ENCODE results near the gene TREX2. TPM values are rescaled to one million over a fixed set of nuclear protein-coding genes. Genes with fewer than 3 reads are reported as not detected.

TREX2 gene
- total RNA-seq, 1 experiment from 2014 or later: 2.9 TPM

DNA sequence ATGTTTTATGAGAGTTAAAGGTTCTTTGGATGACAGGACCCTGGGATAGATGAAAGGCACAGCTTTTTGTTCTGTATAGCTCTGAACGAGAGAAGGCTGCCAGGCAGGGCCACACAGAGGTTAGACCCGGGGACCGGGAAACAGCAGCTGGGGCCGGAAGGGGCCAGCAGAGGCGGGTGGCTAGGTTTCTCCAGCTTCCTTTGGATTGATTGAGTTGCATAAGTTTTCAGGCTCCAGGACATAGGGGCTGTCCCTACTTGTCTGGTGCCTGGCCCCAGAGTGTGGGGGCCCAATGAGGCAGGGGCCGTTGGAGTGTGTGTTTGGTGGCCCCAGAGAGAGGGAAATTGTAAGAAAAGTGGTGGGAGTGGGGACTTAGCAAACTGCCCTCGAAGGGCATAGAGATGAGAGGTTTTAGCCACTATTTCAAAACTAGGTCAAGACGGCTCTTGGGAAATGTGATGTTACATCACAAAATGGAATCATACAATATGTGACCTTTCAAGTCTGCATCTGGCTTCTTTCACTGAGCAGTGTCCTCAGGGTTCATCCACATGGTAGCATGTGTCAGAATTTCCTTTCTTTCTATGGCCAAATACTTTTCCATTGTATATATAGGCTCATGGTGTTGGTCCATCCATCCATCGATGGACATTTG is 30.9 kb downstream of the TREX2 start:
- Histone ChIP-seq H3K79me2 (ENCODE audit: insufficient read depth, low read length) (no peaks in the 10 kb centered on the region), H3K4me3 (replicated peaks in 1 of 2; ENCODE audit: low read depth in 1 of 2, low read length in 2 of 2) (no peak overlapping the region), H4K20me1 (ENCODE audit: insufficient read depth) (no peaks in the 10 kb centered on the region), H3K9ac (ENCODE audit: low read length) (no peak overlapping the region), H2AFZ (ENCODE audit: low read depth, low read length, poor library complexity, severe bottlenecking) (no peak overlapping the region), H3K4me2 (ENCODE audit: low read length) (no peak overlapping the region), H3K27me3 (ENCODE audit: insufficient read depth, low read length) (no peaks in the 10 kb centered on the region), H3K4me1 (ENCODE audit: control insufficient read depth in 1 of 2, insufficient read depth in 2 of 2, low read length in 2 of 2) (no peaks in the 10 kb centered on the region), H3K9me2 (ENCODE audit: insufficient read depth) (no peaks in the 10 kb centered on the region), H3K9me3 (ENCODE audit: control insufficient read depth in 1 of 2, insufficient read depth in 1 of 2, low read depth in 1 of 2, low read length in 2 of 2) (no peaks in the 10 kb centered on the region), H3K27ac (ENCODE audit: low read depth, low read length) (no peak overlapping the region), H3K36me3 (ENCODE audit: control insufficient read depth in 1 of 2, insufficient read depth in 2 of 2, low read length in 2 of 2) (no peaks in the 10 kb centered on the region)
- no peak for ATAC-seq
- no TSS peak for BruUV-seq (replicated peaks)
- DNase-seq (ENCODE audit: low read depth, low spot score): no peak
- TF ChIP-seq YY1 (IDR thresholded peaks at IDR 0.05; ENCODE audit: extremely low read depth, insufficient replicate concordance, low read depth, low read length): no peak
- ChIA-PET RAD21 (ENCODE audit: low non-redundant PET in 1 of 2, low total read pairs in 2 of 2, uncharacterized antibody in 2 of 2, unreplicated experiment in 2 of 2) (no interaction called here), CTCF (no interaction called here), POLR2A (no interaction called here)
- intact Hi-C loops (cut with micrococcal nuclease): no loop called here

GRCh38 chrX:153413731-153414130 is 32.1 kb downstream of the TREX2 start:
- POLR2A ChIA-PET: no interaction called here
- TF ChIP-seq MAX (IDR thresholded peaks at IDR 0.05) (no peak), ZNF274 (IDR thresholded peaks at IDR 0.05; ENCODE audit: low read depth, low read length) (no peak), ZFX (IDR thresholded peaks at IDR 0.05) (no peak), EGR1 (IDR thresholded peaks at IDR 0.05; ENCODE audit: low read depth) (no peak), CBX3 (IDR thresholded peaks at IDR 0.05; ENCODE audit: low read depth) (no peak), CTCF (IDR thresholded peaks at IDR 0.05 in 2 of 3, conservative IDR thresholded peaks at IDR 0.05 in 1 of 3; ENCODE audit: borderline replicate concordance in 1 of 3, insufficient read depth in 1 of 3, low read depth in 2 of 3, low read length in 2 of 3) (no peak), CEBPB (IDR thresholded peaks at IDR 0.05; ENCODE audit: low read depth) (no peak), YY1 (IDR thresholded peaks at IDR 0.05; ENCODE audit: extremely low read depth, insufficient replicate concordance, low read depth, low read length) (no peak), ATF3 (IDR thresholded peaks at IDR 0.05) (no peak), FOSL1 (IDR thresholded peaks at IDR 0.05; ENCODE audit: low read depth) (no peak), SP1 (IDR thresholded peaks at IDR 0.05; ENCODE audit: low read depth) (no peak), EZH2 (IDR thresholded peaks at IDR 0.05) (no peak), SIN3A (IDR thresholded peaks at IDR 0.05; ENCODE audit: low read depth) (no peak), ZBTB33 (IDR thresholded peaks at IDR 0.05; ENCODE audit: extremely low read depth, insufficient replicate concordance, low read length) (no peak), TCF7L2 (IDR thresholded peaks at IDR 0.05; ENCODE audit: borderline replicate concordance, extremely low read depth, insufficient read depth, insufficient read length) (no peak), SRF (IDR thresholded peaks at IDR 0.05; ENCODE audit: low read depth) (no peak), JUND (IDR thresholded peaks at IDR 0.05) (no peak), POLR2AphosphoS5 (IDR thresholded peaks at IDR 0.05; ENCODE audit: low read depth, low read length) (no peak)

More at GRCh38 chrX:153413731-153414130, 32.1 kb downstream of the TREX2 start:
- H3K27ac ChIP-seq (ENCODE audit: low read depth, low read length): no peak overlapping the region
- DNase-seq (ENCODE audit: low read depth, low spot score) (no peak), ATAC-seq (no peak)
- no peak overlapping the region for H3K4me3 ChIP-seq (replicated peaks in 1 of 2; ENCODE audit: low read depth in 1 of 2, low read length in 2 of 2)
- H3K9me3 ChIP-seq (ENCODE audit: control insufficient read depth in 1 of 2, insufficient read depth in 1 of 2, low read depth in 1 of 2, low read length in 2 of 2): no peaks in the 10 kb centered on the region
- H3K9me2 ChIP-seq (ENCODE audit: insufficient read depth): no peaks in the 10 kb centered on the region
- ChIA-PET CTCF (no interaction called here), RAD21 (ENCODE audit: low non-redundant PET in 1 of 2, low total read pairs in 2 of 2, uncharacterized antibody in 2 of 2, unreplicated experiment in 2 of 2) (no interaction called here)
- no peaks in the 10 kb centered on the region for H4K20me1 ChIP-seq (ENCODE audit: insufficient read depth)
- H3K4me1 ChIP-seq (ENCODE audit: control insufficient read depth in 1 of 2, insufficient read depth in 2 of 2, low read length in 2 of 2): no peaks in the 10 kb centered on the region
- H3K4me2 ChIP-seq (ENCODE audit: low read length): no peak overlapping the region
- no peak overlapping the region for H3K9ac ChIP-seq (ENCODE audit: low read length)
- H3K79me2 ChIP-seq (ENCODE audit: insufficient read depth, low read length): no peaks in the 10 kb centered on the region
- H3K36me3 ChIP-seq (ENCODE audit: control insufficient read depth in 1 of 2, insufficient read depth in 2 of 2, low read length in 2 of 2): no peaks in the 10 kb centered on the region
- no peak overlapping the region for H2AFZ ChIP-seq (ENCODE audit: low read depth, low read length, poor library complexity, severe bottlenecking)
- H3K27me3 ChIP-seq (ENCODE audit: insufficient read depth, low read length): no peaks in the 10 kb centered on the region
- no TSS peak for BruUV-seq (replicated peaks)
- intact Hi-C loops (cut with micrococcal nuclease): no loop called here
